Kidney (tissue), 22 donors: Measurements from ENCODE around the gene SYCE3. TPM values are rescaled to one million over a fixed set of nuclear protein-coding genes. Genes with fewer than 3 reads are reported as not detected.
A peak's percentile ranks its signal among the peaks of the same experiment; 100 is the strongest.

Source experiments
- DNase-seq, 5 donors: peaks; one replicate each; pipeline ENCODE4 v3.0.0-alpha.2; 2013 to 2020
- FAIRE-seq: peaks from 2 replicates; lab custom pipeline; 2012; peaks lifted over from hg19 to GRCh38; lab: Jason Lieb, UNC
- H3K27ac ChIP-seq, 2 donors: one replicate each; pipeline ENCODE4 v1.7.0; 2013; ENCODE audit warnings: low read depth in 2 of 2, low read length in 2 of 2, inconsistent platforms in 1 of 2
- H3K27me3 ChIP-seq: one replicate; pipeline ENCODE4 v1.7.1; 2013; ENCODE audit warnings: low read length, inconsistent platforms; ENCODE audit not compliant: control insufficient read depth, insufficient read depth
- H3K36me3 ChIP-seq, 3 donors: one replicate each; pipeline versions ENCODE4 v1.7.0 to v1.7.1; 2013; ENCODE audit warnings: low read length in 3 of 3, control low read depth in 1 of 3, inconsistent platforms in 1 of 3; ENCODE audit not compliant: insufficient read depth in 3 of 3, control insufficient read depth in 2 of 3
- H3K4me1 ChIP-seq, 3 donors: one replicate each; pipeline versions ENCODE4 v1.7.0 to v1.7.1; 2013; ENCODE audit warnings: low read length in 3 of 3, inconsistent platforms in 1 of 3, low read depth in 1 of 3; ENCODE audit not compliant: control insufficient read depth in 2 of 3, insufficient read depth in 2 of 3
- H3K4me3 ChIP-seq, 3 donors: one replicate each; pipeline versions ENCODE4 v1.7.0 to v1.8.1; 2013; ENCODE audit warnings: low read length in 3 of 3, control low read depth in 1 of 3, inconsistent platforms in 1 of 3
- H3K9ac ChIP-seq, 3 donors: one replicate each; pipeline versions ENCODE4 v1.7.0 to v1.7.1; 2013; ENCODE audit warnings: low read length in 3 of 3, control low read depth in 1 of 3, inconsistent platforms in 1 of 3
- H3K9me3 ChIP-seq, 3 donors: one replicate each; pipeline versions ENCODE4 v1.7.0 to v1.7.1; 2013; ENCODE audit warnings: low read length in 3 of 3, control low read depth in 1 of 3, inconsistent platforms in 1 of 3; ENCODE audit not compliant: control insufficient read depth in 2 of 3, insufficient read depth in 1 of 3
- intact Hi-C: fragments of 100-400 bp; cut with DNase I; formaldehyde crosslinking; loops from one replicate; pipeline ENCODE4 v1.11.1; 2022
- long read RNA-seq, 10 donors: library from polyadenylated mRNA in 1 of 10; unstranded in 1 of 10; transcript quantifications; one replicate each; pipeline ENCODE4 v2.0.0 and lab custom pipeline, GENCODE V29; 2021 to 2026
- polyA plus RNA-seq: library from polyadenylated mRNA; stranded (reverse); fragments of 350-450 nt; fragmentation: Illumina TruSeq; extraction: RNeasy Lipid Tissue Mini Kit (QIAGEN cat#74804); gene quantifications from one replicate; pipeline ENCODE4 v1.2.3, GENCODE V29; 2014; ENCODE audit warnings: low read depth, low replicate concordance; ENCODE audit not compliant: insufficient read depth
- total RNA-seq: library from RNA; stranded (reverse); fragmentation: NEBNext Ultra II Directional; extraction: Animal tissue kit (Norgen Biotek cat#: 25700); gene quantifications from one replicate; pipeline ENCODE4 v1.2.1, GENCODE V29; 2021
- TF ChIP-seq, protein P1 (sequence below): IDR thresholded peaks from 3 replicates; pipeline ENCODE4 v1.5.1; 2012; ENCODE audit warnings: mild to moderate bottlenecking, moderate library complexity, borderline replicate concordance; ENCODE audit not compliant: insufficient read depth; ENCODE audit errors: extremely low read depth
- donor health status: control.
- donor health status: control.
- donor health status: control.
- donor health status: control.
- donor health status: control.
- donor health status: DM: yes; HTN: yes; CAD: no.
- donor health status: Normal renal cell carcinoma (clear cell type).

SYCE3 gene
- total RNA-seq (not detected), polyA plus RNA-seq (4.6 TPM)
- long read RNA-seq, donor 1 = 0 reads
- long read RNA-seq, donor 2, partial matches to known transcripts = 0 of 1 reads
- long read RNA-seq, donor 2, other reads (novel, unspliced or antisense) = 0 of 1 reads
- long read RNA-seq, donor 3 = 0 reads
- long read RNA-seq, donor 4, partial matches to known transcripts = 0 of 1 reads
- long read RNA-seq, donor 4, other reads (novel, unspliced or antisense) = 0 of 1 reads
- long read RNA-seq, donor 5 = 0 reads
- long read RNA-seq, donor 6, partial matches to known transcripts = 0 of 3 reads
- long read RNA-seq, donor 6, other reads (novel, unspliced or antisense) = 0 of 3 reads
- long read RNA-seq, donor 7, partial matches to known transcripts = 0 of 1 reads
- long read RNA-seq, donor 7, other reads (novel, unspliced or antisense) = 0 of 1 reads
- long read RNA-seq, donor 8, partial matches to known transcripts = 0 of 1 reads
- long read RNA-seq, donor 8, other reads (novel, unspliced or antisense) = 0 of 1 reads
- long read RNA-seq, donor 9 = 0 reads
- long read RNA-seq, donor 10 = 0 reads

DNA sequence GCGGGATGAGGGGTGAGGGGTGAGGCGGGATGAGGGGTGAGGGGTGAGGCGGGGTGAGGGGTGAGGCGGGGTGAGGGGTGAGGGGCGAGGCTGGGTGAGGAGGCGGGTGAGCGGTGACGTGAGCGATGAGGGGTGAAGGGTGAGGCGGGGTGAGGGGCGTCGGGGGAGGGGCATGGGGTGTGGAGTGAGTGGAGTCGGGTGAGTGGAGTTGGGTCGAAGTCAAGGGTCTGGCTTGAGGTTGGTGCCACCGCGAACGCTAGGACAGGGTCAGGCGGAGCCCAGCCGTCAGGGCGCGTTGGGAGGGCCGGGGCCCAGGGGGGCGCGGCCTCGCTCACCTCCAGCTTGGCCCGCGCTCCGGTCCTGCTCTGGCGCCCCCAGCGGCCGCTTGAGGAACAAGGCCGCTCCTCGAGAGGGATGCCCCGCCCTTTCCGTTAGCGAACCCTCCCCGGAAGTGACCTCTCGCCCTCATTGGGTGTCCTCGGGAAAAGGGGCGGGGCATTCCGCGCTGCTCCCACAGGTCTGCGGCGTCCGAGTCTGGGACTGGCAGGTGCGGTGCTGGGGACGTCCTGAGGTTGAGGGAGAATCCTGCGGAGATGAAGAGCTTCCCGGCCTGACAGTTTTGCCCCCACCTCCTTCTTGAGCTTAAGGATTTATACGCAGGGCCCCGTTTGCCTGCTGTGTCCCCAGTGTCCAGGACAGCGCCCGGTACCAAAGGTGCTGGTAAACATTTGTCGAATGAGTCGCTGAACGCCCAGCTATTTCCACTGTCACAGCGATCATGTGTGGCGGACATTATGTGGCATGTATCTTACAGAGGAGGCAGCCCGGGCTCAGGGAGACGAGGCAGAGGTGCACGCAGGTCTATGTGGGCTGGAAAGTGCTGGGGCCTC lies at the start of gene SYCE3:
SYCE3 (minus strand) TSS at position 397 of the 890 bp plus-strand sequence. CDS start 6,514 bp downstream, outside the sequence.
- no peak for FAIRE-seq
- intact Hi-C loops = no loop called here

GRCh38 chr22:50612168-50612527 lies 49.4 kb upstream of the SYCE3 start:
- DNase-seq (no peak), FAIRE-seq (no peak)
- Histone ChIP-seq H3K4me3 (no peak overlapping the region), H3K27me3 (no peaks in the 10 kb centered on the region), H3K9ac (no peak overlapping the region), H3K4me1 (no peaks in the 10 kb centered on the region), H3K27ac (no peak overlapping the region), H3K36me3 (no peaks in the 10 kb centered on the region), H3K9me3 (no peaks in the 10 kb centered on the region)
- intact Hi-C loops = no loop called here
- TF ChIP-seq, protein P1, sequence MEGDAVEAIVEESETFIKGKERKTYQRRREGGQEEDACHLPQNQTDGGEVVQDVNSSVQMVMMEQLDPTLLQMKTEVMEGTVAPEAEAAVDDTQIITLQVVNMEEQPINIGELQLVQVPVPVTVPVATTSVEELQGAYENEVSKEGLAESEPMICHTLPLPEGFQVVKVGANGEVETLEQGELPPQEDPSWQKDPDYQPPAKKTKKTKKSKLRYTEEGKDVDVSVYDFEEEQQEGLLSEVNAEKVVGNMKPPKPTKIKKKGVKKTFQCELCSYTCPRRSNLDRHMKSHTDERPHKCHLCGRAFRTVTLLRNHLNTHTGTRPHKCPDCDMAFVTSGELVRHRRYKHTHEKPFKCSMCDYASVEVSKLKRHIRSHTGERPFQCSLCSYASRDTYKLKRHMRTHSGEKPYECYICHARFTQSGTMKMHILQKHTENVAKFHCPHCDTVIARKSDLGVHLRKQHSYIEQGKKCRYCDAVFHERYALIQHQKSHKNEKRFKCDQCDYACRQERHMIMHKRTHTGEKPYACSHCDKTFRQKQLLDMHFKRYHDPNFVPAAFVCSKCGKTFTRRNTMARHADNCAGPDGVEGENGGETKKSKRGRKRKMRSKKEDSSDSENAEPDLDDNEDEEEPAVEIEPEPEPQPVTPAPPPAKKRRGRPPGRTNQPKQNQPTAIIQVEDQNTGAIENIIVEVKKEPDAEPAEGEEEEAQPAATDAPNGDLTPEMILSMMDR = no peak

More for the DNA sequence above, at the start of gene SYCE3:
- H3K27ac ChIP-seq = peak within 1 kb of the TSS; percentile 68 to 87
- H3K27me3 ChIP-seq = no peaks in the 10 kb centered on the region
- peaks cover 0 to 8% (median 0%) of the 10 kb centered on the region in 3 donors for H3K4me1 ChIP-seq
- TF ChIP-seq, protein P1 = peak; percentile 75
- DNase-seq = peak; percentile 97 to 99 (median 98)
- H3K9ac ChIP-seq = peak within 1 kb of the TSS; percentile 9 to 92 (median 47)
- peak within 1 kb of the TSS; percentile 55 to 86 (median 68) for H3K4me3 ChIP-seq
- H3K9me3 ChIP-seq = no peaks in the 10 kb centered on the region
- H3K36me3 ChIP-seq = no peaks in the 10 kb centered on the region

- intact Hi-C loops = no loop called here
- Histone ChIP-seq H3K36me3 (no peaks in the 10 kb centered on the region), H3K9ac (no peak overlapping the region), H3K27me3 (no peaks in the 10 kb centered on the region), H3K4me1 (no peaks in the 10 kb centered on the region), H3K27ac (no peak overlapping the region), H3K4me3 (no peak overlapping the region), H3K9me3 (no peaks in the 10 kb centered on the region)
- no peak for DNase-seq
- no peak for FAIRE-seq
- TF ChIP-seq, protein P1 = no peak
Measured at GRCh38 chr22:50611341-50612060, 48.8 kb upstream of the SYCE3 start.
